Transverse colon (tissue), 4 donors: ENCODE results near the gene MSI2.

Source experiments
- EP300 ChIP-seq: sonication (generic); formaldehyde crosslinking; IDR thresholded peaks from one replicate; pipeline ENCODE4 v1.6.1; 2017; ENCODE audit warnings: antibody characterized with exemption, low read depth
- POLR2A ChIP-seq: fragments of 450-650 bp; IDR thresholded peaks from one replicate; pipeline ENCODE4 v1.6.1; 2016; ENCODE audit warnings: antibody characterized with exemption, mild to moderate bottlenecking, moderate library complexity
- POLR2AphosphoS5 ChIP-seq, 3 donors: sonication (generic); formaldehyde crosslinking; IDR thresholded peaks; one replicate each; pipeline ENCODE4 v1.6.1; 2016; ENCODE audit warnings: antibody characterized with exemption in 3 of 3
- TF ChIP-seq, protein P1 (sequence below), 5 experiments: fragments of 200-600 bp in 3 of 5; fragments of 450-650 bp in 2 of 5; sonication (generic) in 3 of 5; IDR thresholded peaks; 1 replicate in 2 of 5; 2 replicates in 3 of 5; pipeline ENCODE4 v1.5.1; 2016 to 2017; ENCODE audit warnings: antibody characterized with exemption in 5 of 5, inconsistent platforms in 3 of 5, mild to moderate bottlenecking in 2 of 5, moderate library complexity in 1 of 5

GRCh38 chr17:57519800-57520199 is 263.5 kb downstream of the MSI2 start:
- TF ChIP-seq, protein P1, sequence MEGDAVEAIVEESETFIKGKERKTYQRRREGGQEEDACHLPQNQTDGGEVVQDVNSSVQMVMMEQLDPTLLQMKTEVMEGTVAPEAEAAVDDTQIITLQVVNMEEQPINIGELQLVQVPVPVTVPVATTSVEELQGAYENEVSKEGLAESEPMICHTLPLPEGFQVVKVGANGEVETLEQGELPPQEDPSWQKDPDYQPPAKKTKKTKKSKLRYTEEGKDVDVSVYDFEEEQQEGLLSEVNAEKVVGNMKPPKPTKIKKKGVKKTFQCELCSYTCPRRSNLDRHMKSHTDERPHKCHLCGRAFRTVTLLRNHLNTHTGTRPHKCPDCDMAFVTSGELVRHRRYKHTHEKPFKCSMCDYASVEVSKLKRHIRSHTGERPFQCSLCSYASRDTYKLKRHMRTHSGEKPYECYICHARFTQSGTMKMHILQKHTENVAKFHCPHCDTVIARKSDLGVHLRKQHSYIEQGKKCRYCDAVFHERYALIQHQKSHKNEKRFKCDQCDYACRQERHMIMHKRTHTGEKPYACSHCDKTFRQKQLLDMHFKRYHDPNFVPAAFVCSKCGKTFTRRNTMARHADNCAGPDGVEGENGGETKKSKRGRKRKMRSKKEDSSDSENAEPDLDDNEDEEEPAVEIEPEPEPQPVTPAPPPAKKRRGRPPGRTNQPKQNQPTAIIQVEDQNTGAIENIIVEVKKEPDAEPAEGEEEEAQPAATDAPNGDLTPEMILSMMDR (IDR thresholded peaks at IDR 0.05): no peak
- no peak for TF ChIP-seq POLR2A
- TF ChIP-seq POLR2AphosphoS5 (IDR thresholded peaks at IDR 0.05): no peak
- TF ChIP-seq EP300: no peak
